ENCODE results near the gene NT5DC3.
"Not testable (repeated sequence)": the region's sequence is repeated elsewhere in the genome, so short reads cannot be mapped to it uniquely, and the experiment has no call there.

The NT5DC3 gene

DNA sequence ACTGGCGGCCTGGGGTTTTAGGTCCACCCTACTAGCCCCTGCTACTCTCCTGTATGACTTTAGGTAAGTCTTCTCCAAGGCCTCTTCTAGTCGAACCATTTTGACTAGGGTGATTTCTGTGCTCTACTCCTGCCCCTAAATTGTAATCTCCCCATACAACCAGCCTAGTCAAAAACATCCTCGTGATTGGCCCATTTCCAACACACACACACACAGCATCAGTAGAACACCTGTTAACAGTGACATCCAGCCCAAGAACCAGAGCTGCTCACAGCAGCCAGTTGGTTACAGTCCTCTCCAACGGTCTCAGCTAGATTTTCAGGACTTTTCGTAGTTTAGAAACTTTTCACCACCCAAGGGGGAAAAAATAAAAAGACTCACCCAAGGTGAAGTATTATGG, 30.9 kb downstream of the NT5DC3 start:
- DNase-seq (ENCODE audit: low read depth in 1 of 2, low spot score in 1 of 2): no peak

DNA sequence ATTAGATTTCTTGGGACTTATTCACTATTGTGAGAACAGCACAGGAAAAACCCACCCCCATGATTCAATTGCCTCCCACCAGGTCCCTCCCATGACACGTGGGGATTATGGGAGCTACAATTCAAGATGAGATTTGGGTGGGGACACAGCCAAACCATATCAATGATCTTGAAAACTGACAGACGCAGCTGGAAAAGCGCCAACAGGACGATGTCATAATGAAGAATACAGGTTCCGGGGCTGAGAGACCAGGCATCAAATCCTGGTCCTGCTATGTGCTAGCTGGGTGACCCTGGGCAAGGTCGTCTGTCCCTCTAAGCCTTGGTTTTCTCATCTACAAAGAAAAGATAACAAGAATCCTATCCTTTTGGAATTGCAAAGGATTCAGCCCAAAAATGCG, 31.4 kb downstream of the NT5DC3 start:
- not testable (repeated sequence) for DNase-seq (ENCODE audit: low read depth in 1 of 2, low spot score in 1 of 2)

GRCh38 chr12:103809154-103809553, 31.9 kb downstream of the NT5DC3 start:
- DNase-seq (ENCODE audit: low read depth in 1 of 2, low spot score in 1 of 2): no peak

DNA sequence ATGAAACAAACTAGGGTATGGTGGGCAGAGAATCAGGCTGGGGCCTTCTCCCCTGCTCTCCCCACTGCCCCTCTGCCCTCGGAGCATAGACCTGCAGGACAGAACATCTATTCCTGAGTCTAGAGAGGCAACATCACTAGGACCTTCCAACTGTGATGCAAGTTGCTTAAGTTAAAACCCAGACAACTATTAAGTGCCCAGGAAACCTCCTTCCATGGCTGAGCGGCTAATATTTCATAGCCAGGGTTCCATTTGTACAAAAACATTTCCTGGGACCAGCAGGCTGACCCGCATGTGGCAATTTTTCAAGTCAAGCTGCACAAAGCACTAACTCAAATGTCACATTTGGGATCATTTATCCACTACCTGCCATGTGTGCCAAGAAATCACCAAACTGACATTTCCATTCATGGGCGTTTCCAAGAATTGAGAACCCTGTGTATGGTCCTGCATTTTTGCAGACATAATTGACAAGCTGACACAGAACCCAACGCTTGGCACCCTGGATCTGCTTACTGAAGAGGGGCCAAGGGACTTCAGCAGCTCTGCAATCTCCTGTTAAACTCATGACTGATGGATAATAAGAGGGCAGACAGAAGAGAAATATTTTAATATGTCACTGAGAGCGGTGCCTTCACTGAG, 32.7 kb downstream of the NT5DC3 start:
- DNase-seq (ENCODE audit: low read depth in 1 of 2, low spot score in 1 of 2): no peak

- no peak for DNase-seq (ENCODE audit: low read depth in 1 of 2, low spot score in 1 of 2)
These were observed 33.3 kb downstream of the NT5DC3 start for GRCh38 chr12:103807561-103808238.

DNA sequence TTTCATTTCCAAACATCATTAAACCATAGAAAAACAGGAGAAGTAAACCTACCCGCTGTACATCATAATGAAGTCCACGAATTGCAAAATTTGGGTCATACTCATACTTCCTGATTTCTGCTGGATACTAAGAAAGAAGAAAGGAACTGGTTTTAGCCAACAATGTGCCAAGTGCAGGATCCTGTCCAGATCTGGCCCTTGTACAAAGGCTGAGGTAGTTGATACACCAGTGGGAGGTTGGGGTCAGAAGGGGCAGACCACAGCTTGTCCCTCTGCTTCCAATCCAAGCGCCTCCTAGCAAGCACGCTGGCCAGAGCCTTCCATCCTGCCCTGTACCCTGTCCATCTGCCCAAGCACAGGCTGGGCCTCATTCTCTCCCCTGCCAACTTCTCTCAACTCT, 34.2 kb downstream of the NT5DC3 start:
- no peak for DNase-seq (ENCODE audit: low read depth in 1 of 2, low spot score in 1 of 2)

DNA sequence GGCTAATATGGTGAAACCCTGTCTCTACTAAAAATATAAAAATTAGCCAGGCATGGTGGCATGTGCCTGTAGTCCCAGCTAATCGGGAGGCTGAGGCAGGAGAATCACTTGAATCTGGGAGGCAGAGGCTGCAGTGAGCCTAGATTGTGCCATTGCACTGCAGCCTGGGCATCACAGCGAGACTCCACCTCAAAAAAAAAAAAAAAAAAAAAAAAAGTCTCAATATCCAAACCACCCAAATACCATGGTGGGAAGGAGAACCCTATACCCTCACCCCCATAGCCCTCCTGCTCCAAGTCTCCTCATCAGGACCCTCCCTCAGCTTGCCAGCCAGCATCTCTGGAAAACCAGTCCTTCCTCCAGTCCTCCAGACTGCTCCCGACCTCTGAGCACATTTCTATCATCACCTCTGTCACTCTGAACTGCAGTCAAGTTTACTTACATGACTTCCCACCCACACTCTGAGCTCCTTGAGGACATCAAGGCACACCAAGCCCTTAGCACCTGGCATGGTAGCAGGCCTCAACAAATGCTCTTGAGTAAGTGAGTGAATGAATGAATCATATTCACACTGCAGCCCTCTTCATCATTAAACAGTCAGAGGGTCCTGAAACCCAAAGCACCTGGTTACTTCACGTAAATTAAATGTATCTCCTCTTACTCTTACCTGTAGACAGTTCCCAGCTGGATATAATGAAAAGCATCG, 35.2 kb downstream of the NT5DC3 start:
- DNase-seq (ENCODE audit: low read depth in 1 of 2, low spot score in 1 of 2): no peak

GRCh38 chr12:103803847-103804246, 37.2 kb downstream of the NT5DC3 start:
- no peak for DNase-seq (ENCODE audit: low read depth in 1 of 2, low spot score in 1 of 2)

DNA sequence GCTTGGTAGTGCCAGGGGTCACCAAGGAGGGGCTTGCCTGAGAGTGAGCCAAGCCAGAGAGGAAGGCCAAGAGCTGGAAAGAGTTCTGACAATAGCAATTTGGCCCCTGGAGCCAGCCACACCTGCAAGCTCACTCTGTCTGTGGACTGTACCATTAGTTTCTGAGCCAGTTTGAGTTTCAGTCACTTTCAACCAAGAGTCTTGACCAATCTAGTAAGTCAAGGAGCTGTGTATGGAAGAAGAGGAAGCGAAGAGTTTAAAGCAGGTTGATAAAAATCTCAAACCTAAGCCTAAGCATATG, 38.5 kb downstream of the NT5DC3 start:
- DNase-seq (ENCODE audit: low read depth in 1 of 2, low spot score in 1 of 2): no peak

DNA sequence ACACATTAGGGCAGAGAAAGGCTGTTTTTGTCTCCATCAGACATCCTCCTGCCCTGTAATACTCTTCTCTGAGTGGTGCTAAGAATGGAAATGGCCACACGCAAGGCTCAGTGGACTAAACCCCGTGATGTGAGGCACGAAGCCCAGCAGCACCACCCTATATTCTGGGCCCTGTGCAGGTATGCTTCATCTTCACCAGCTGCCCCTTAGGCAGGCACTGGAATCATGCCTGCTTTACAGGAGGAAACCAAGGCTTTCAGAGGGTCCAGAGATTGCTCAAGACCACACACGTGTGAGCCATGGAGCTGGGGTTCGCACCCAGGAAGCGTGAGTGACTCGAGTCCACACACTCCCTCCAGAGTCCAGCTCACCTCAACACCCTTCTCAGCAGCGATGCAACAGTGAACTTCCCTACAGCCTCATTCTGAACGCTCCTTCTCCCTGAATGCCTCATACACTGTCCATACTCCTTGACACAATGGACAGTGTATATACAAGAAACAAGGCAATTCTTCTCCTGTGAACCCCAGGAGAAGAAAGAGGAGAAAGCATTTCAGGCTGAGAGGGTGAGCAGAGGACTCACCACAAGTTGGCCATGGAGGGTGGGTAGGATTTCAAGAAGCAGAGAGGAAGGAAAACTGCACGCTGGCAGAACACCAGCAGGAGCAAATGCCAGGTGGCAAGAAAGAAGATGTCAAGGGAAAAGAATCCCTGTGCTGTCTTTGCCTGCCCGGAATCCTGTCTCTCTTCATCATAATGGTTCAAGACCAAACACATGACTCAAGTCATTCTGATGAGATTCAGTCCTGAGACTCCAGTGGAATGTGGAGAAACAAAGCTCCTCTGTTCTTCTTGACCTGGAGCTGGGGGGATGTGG, 39.1 kb downstream of the NT5DC3 start:
- no peak for DNase-seq (ENCODE audit: low read depth in 1 of 2, low spot score in 1 of 2)

- DNase-seq (ENCODE audit: low read depth in 1 of 2, low spot score in 1 of 2): no peak
These were observed 40.9 kb downstream of the NT5DC3 start for GRCh38 chr12:103799857-103800771.

GRCh38 chr12:103799504-103799856, 41.6 kb downstream of the NT5DC3 start:
- DNase-seq (ENCODE audit: low read depth in 1 of 2, low spot score in 1 of 2): no peak

DNA sequence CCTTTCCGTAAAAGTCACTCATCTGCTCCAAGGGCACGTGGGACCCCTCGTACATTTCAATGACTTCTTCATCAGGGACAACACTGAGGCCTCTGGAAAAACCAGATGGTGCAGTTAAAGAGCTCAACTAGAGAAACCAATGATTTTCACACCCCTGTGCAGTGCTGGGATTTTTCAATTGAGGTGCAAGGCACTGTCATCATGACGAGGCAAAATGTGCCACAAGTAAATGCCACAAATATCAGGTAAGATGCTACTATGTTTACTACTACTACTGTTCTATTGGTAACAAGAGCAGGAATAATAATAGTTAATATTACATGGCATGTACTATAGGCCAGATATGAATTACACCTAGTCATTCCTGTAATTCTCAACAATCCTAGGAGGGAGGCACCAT, 42.4 kb downstream of the NT5DC3 start:
- no peak for DNase-seq (ENCODE audit: low read depth in 1 of 2, low spot score in 1 of 2)

GRCh38 chr12:103794309-103795213, 46.5 kb downstream of the NT5DC3 start:
- DNase-seq (ENCODE audit: low read depth in 1 of 2, low spot score in 1 of 2): no peak

DNA sequence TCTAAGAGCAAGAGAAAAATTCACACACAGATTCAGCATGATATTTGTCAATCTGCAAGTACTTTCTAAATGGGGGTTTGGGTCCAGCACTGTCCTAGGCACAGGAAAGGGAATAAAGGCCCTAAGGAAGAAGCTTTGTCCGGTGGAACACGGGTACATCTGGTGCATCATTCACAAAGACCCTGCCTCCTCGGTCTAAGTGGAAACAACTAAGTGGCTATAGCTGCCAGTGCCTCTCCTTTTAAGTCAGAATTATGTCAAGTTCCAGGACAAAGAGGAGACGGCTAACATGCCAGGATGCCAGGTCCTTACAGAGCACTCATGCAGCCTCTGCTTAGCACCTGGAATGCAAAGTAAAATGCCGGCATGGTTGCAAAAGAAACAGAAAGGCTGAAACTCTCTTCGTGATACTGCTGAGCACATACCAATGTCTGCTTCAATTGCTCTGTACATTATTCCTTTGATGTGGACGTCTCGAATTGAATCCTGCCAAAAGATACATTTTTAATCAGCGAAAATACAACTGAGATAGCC, 47.5 kb downstream of the NT5DC3 start:
- DNase-seq (ENCODE audit: low read depth in 1 of 2, low spot score in 1 of 2): no peak

- DNase-seq (ENCODE audit: low read depth in 1 of 2, low spot score in 1 of 2): no peak
These were observed 48.0 kb downstream of the NT5DC3 start for GRCh38 chr12:103793046-103793445.

- no peak for DNase-seq (ENCODE audit: low read depth in 1 of 2, low spot score in 1 of 2)
These were observed 49.6 kb downstream of the NT5DC3 start for GRCh38 chr12:103791350-103791920.

- no peak for DNase-seq (ENCODE audit: low read depth in 1 of 2, low spot score in 1 of 2)
These were observed 54.8 kb downstream of the NT5DC3 start for GRCh38 chr12:103786201-103786600.

Data from activated CD4-positive, alpha-beta T cell treated with anti-CD3 and anti-CD28 coated beads, Interleukin-2, amount 50 U/mL, for 24 hours (primary cell).